ENCODE results near the gene SLC9A9. TPM values are rescaled to one million over a fixed set of nuclear protein-coding genes. Genes with fewer than 3 reads are reported as not detected.

Gene SLC9A9
- total and polyA plus RNA-seq, 7 experiments from 2014 or later: 9.3 to 23.1 (median 16.6) TPM

DNA sequence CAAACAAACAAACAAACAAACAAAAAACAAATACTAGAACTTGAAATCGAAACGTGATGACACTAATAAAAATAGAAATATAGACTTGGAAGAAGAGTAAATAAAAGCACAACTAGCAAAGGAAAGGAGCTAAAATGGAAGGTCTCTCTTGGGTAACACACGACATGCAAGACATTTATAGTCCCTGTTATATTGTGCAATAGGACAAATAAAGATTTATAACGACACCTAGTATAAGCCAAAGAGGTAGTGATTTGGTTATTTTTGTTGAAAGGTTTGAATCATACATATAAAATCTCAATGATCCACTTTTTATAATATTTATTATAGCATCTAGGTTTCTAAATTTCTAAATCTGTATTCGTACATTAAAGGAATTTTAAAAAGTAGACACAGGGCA, 379.1 kb downstream of the SLC9A9 start:
- H3K36me3 Mint-ChIP-seq: peaks cover 4 to 37% (median 29%) of the 10 kb centered on the region in 5 donors
- Histone ChIP-seq H3K27ac (ENCODE audit: low read depth, low read length) (no peak overlapping the region), H3K9me3 (ENCODE audit: control insufficient read depth in 2 of 3, low read length in 3 of 3) (no peaks in the 10 kb centered on the region), H3K4me1 (ENCODE audit: control insufficient read depth in 2 of 2, insufficient read depth in 2 of 2, low read length in 2 of 2) (no peaks in the 10 kb centered on the region), H3K36me3 (ENCODE audit: control insufficient read depth in 2 of 3, insufficient read depth in 3 of 3, low read length in 3 of 3) (no peaks in the 10 kb centered on the region), H3K27me3 (ENCODE audit: control insufficient read depth in 2 of 2, insufficient read depth in 2 of 2, low read length in 2 of 2) (no peaks in the 10 kb centered on the region), H3K4me3 (ENCODE audit: low read length) (no peak overlapping the region)
- peaks cover 0 to 9% (median 0%) of the 10 kb centered on the region in 7 donors for H3K4me1 Mint-ChIP-seq
- no peak for ATAC-seq
- DNase-seq: no peak
- H3K27me3 Mint-ChIP-seq: no peaks in the 10 kb centered on the region
- ChIA-PET POLR2A (no interaction called here), CTCF (no interaction called here)
- intact Hi-C loops (cut with micrococcal nuclease): no loop called here
- no peak overlapping the region for H3K27ac Mint-ChIP-seq
- no peak overlapping the region for H3K4me3 Mint-ChIP-seq
- H3K9me3 Mint-ChIP-seq: no peaks in the 10 kb centered on the region

DNA sequence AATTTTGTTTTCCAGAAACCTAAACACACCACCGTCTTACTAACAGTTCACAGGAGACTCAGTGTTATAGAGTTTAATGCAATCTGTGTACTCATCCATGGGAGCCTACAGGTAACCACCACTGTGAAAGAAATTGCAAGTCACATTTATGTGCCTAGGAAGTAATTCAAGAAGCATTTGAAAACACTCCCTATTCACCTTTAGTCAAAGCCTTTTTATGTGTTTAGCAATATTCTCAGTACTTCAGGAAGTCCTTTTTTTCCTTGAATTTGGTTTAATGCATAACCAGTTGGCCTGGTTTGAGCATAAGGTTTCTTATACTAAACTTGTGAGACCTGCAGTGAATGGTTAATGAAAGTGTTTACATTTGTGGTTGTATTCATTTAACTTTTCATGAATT, 382.6 kb downstream of the SLC9A9 start:
- H3K27ac Mint-ChIP-seq: no peak overlapping the region
- no peak overlapping the region for H3K27ac ChIP-seq (ENCODE audit: low read depth, low read length)
- intact Hi-C loops (cut with micrococcal nuclease): no loop called here
- peaks cover 4 to 52% (median 43%) of the 10 kb centered on the region in 5 donors for H3K36me3 Mint-ChIP-seq
- POLR2A ChIA-PET: no interaction called here
- H3K27me3 Mint-ChIP-seq: no peaks in the 10 kb centered on the region
- CTCF ChIA-PET: no interaction called here
- no peak overlapping the region for H3K4me3 ChIP-seq (ENCODE audit: low read length)
- H3K27me3 ChIP-seq (ENCODE audit: control insufficient read depth in 2 of 2, insufficient read depth in 2 of 2, low read length in 2 of 2): no peaks in the 10 kb centered on the region
- DNase-seq (no peak), ATAC-seq (no peak)
- no peaks in the 10 kb centered on the region for H3K36me3 ChIP-seq (ENCODE audit: control insufficient read depth in 2 of 3, insufficient read depth in 3 of 3, low read length in 3 of 3)
- no peaks in the 10 kb centered on the region for H3K9me3 ChIP-seq (ENCODE audit: control insufficient read depth in 2 of 3, low read length in 3 of 3)
- H3K4me1 ChIP-seq (ENCODE audit: control insufficient read depth in 2 of 2, insufficient read depth in 2 of 2, low read length in 2 of 2): no peaks in the 10 kb centered on the region
- H3K4me1 Mint-ChIP-seq: peaks cover 0 to 2% (median 0%) of the 10 kb centered on the region in 7 donors
- no peaks in the 10 kb centered on the region for H3K9me3 Mint-ChIP-seq
- H3K4me3 Mint-ChIP-seq: no peak overlapping the region

DNA sequence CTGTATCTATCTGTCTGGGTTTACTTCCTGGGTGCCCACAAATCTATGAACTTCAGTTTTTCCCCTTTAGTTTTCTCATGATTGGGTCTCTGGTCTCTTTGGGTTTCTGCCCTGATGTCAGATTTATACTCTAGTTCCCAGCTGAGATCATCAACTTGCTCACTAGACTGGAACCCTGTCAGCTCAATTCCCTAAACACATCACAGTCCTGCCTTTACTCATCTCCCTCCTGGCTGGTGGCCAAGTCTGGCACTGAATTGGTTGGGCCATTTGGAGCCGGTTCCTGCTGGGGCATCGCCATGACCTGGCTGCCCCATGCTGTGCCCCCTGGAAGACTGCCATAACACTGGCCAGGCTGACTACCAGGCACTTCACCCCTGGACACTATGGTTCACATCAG, 383.4 kb downstream of the SLC9A9 start:
- ChIA-PET CTCF (no interaction called here), POLR2A (no interaction called here)
- Histone ChIP-seq H3K4me3 (ENCODE audit: low read length) (no peak overlapping the region), H3K4me1 (ENCODE audit: control insufficient read depth in 2 of 2, insufficient read depth in 2 of 2, low read length in 2 of 2) (no peaks in the 10 kb centered on the region), H3K27ac (ENCODE audit: low read depth, low read length) (no peak overlapping the region), H3K36me3 (ENCODE audit: control insufficient read depth in 2 of 3, insufficient read depth in 3 of 3, low read length in 3 of 3) (no peaks in the 10 kb centered on the region), H3K27me3 (ENCODE audit: control insufficient read depth in 2 of 2, insufficient read depth in 2 of 2, low read length in 2 of 2) (no peaks in the 10 kb centered on the region), H3K9me3 (ENCODE audit: control insufficient read depth in 2 of 3, low read length in 3 of 3) (no peaks in the 10 kb centered on the region)
- intact Hi-C loops (cut with micrococcal nuclease): no loop called here
- ATAC-seq (no peak), DNase-seq (no peak)
- H3K36me3 Mint-ChIP-seq: peaks cover 4 to 58% (median 50%) of the 10 kb centered on the region in 5 donors
- H3K9me3 Mint-ChIP-seq: peaks cover 0 to 6% (median 0%) of the 10 kb centered on the region in 11 donors
- H3K4me1 Mint-ChIP-seq: peaks cover 0 to 2% (median 0%) of the 10 kb centered on the region in 7 donors
- H3K27me3 Mint-ChIP-seq: no peaks in the 10 kb centered on the region
- no peak overlapping the region for H3K4me3 Mint-ChIP-seq
- H3K27ac Mint-ChIP-seq: no peak overlapping the region

DNA sequence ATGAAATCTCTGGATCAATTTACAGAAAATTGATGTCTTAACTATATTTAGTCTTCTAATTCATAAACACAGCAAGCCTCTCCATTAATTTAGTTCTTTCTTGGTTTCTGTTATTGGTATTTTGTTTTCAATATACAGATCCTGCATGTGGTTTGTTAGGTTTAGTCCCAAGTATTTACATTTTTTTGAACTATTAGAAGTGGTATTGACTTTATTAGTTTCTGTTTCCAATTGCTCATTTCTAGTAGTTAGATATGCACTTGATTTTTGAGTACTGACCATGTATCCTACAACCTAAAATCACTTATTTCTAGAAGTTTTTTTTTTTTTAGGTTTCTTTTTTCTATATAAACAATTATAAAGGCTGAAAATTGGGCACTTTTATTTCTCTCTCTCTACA, 392.8 kb downstream of the SLC9A9 start:
- H3K36me3 Mint-ChIP-seq: peaks cover 0 to 32% (median 23%) of the 10 kb centered on the region in 5 donors
- ATAC-seq (no peak), DNase-seq (no peak)
- H3K27me3 ChIP-seq (ENCODE audit: control insufficient read depth in 2 of 2, insufficient read depth in 2 of 2, low read length in 2 of 2): no peaks in the 10 kb centered on the region
- intact Hi-C loops (cut with micrococcal nuclease): loop anchor here in 1 of 2 donors (10.0 kb wide), 1 partner anchor 411 kb away; no protein-coding TSS in a partner anchor
- H3K27ac Mint-ChIP-seq: no peak overlapping the region
- no peak overlapping the region for H3K27ac ChIP-seq (ENCODE audit: low read depth, low read length)
- no peak overlapping the region for H3K4me3 Mint-ChIP-seq
- H3K27me3 Mint-ChIP-seq: no peaks in the 10 kb centered on the region
- no peaks in the 10 kb centered on the region for H3K4me1 ChIP-seq (ENCODE audit: control insufficient read depth in 2 of 2, insufficient read depth in 2 of 2, low read length in 2 of 2)
- ChIA-PET POLR2A (no interaction called here), CTCF (no interaction called here)
- H3K4me3 ChIP-seq (ENCODE audit: low read length): no peak overlapping the region
- peaks cover 0 to 2% (median 0%) of the 10 kb centered on the region in 7 donors for H3K4me1 Mint-ChIP-seq
- no peaks in the 10 kb centered on the region for H3K36me3 ChIP-seq (ENCODE audit: control insufficient read depth in 2 of 3, insufficient read depth in 3 of 3, low read length in 3 of 3)
- H3K9me3 ChIP-seq (ENCODE audit: control insufficient read depth in 2 of 3, low read length in 3 of 3): no peaks in the 10 kb centered on the region
- peaks cover 0 to 23% (median 3%) of the 10 kb centered on the region in 11 donors for H3K9me3 Mint-ChIP-seq

DNA sequence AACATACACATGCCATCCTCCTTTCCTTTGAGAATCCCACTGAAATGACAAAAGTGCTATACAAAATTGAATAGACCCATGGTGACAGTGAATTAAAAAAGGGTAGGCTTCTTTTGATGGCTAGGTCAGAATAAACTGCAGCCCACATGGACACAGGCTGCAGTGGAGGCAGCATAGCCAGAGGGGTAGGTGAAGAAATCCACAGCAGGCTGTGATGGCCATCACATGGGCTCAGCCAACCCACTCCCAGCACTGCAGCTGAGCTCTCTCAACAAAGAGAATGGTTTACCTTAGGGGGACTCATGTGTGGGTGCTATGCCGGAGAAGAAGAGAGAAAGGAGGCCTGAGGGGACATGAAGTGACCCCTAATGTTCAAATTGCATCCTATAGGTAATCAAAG, 397.6 kb downstream of the SLC9A9 start:
- Histone ChIP-seq H3K4me3 (ENCODE audit: low read length) (no peak overlapping the region), H3K4me1 (ENCODE audit: control insufficient read depth in 2 of 2, insufficient read depth in 2 of 2, low read length in 2 of 2) (no peaks in the 10 kb centered on the region), H3K36me3 (ENCODE audit: control insufficient read depth in 2 of 3, insufficient read depth in 3 of 3, low read length in 3 of 3) (no peaks in the 10 kb centered on the region), H3K27me3 (ENCODE audit: control insufficient read depth in 2 of 2, insufficient read depth in 2 of 2, low read length in 2 of 2) (no peaks in the 10 kb centered on the region), H3K27ac (ENCODE audit: low read depth, low read length) (no peak overlapping the region), H3K9me3 (ENCODE audit: control insufficient read depth in 2 of 3, low read length in 3 of 3) (no peaks in the 10 kb centered on the region)
- POLR2A ChIA-PET: interaction anchor here (0.7 kb wide), 1 partner anchor 10 kb away, joined by 3 read pairs; no protein-coding TSS in a partner anchor
- Mint-ChIP-seq H3K9me3 (no peaks in the 10 kb centered on the region), H3K4me3 (no peak overlapping the region), H3K4me1 (peaks cover 0 to 2% (median 0%) of the 10 kb centered on the region in 7 donors), H3K27ac (no peak overlapping the region), H3K27me3 (no peaks in the 10 kb centered on the region), H3K36me3 (peaks cover 0 to 17% (median 8%) of the 10 kb centered on the region in 5 donors)
- intact Hi-C loops (cut with micrococcal nuclease): loop anchor here in 1 of 2 donors (10.0 kb wide), 1 partner anchor 406 kb away; no protein-coding TSS in a partner anchor
- DNase-seq: no peak
- no peak for ATAC-seq
- CTCF ChIA-PET: no interaction called here

DNA sequence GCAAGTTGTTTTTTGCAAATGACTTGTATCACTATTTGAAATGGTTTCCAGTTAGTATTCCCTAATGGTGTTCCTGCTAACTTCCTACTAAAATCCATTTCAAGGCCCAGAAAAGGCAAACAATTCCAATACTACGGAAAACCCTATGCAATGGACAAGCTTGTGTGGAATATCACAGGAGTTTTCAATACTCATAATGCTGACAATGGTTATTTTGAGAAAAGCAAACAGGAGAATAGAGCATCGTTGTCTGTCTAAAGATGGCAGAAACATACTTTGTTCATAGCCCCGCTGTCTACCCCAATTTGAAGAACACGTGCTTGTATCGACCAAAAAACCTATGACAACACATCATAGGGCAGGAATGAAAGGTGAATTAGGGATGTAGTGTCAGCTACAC, 400.8 kb downstream of the SLC9A9 start:
- Histone ChIP-seq H3K36me3 (ENCODE audit: control insufficient read depth in 2 of 3, insufficient read depth in 3 of 3, low read length in 3 of 3) (no peaks in the 10 kb centered on the region), H3K27ac (ENCODE audit: low read depth, low read length) (no peak overlapping the region), H3K27me3 (ENCODE audit: control insufficient read depth in 2 of 2, insufficient read depth in 2 of 2, low read length in 2 of 2) (no peaks in the 10 kb centered on the region), H3K4me1 (ENCODE audit: control insufficient read depth in 2 of 2, insufficient read depth in 2 of 2, low read length in 2 of 2) (peaks cover 7 to 18% of the 10 kb centered on the region in 2 donors), H3K4me3 (ENCODE audit: low read length) (no peak overlapping the region), H3K9me3 (ENCODE audit: control insufficient read depth in 2 of 3, low read length in 3 of 3) (no peaks in the 10 kb centered on the region)
- intact Hi-C loops (cut with micrococcal nuclease): loop anchor here in 1 of 2 donors (10.0 kb wide), 1 partner anchor 323 kb away; no protein-coding TSS in a partner anchor
- Mint-ChIP-seq H3K4me3 (no peak overlapping the region), H3K9me3 (peaks cover 0 to 2% (median 0%) of the 10 kb centered on the region in 11 donors), H3K4me1 (peaks cover 21 to 27% (median 26%) of the 10 kb centered on the region in 7 donors), H3K27me3 (no peaks in the 10 kb centered on the region), H3K36me3 (peaks cover 0 to 22% (median 8%) of the 10 kb centered on the region in 5 donors), H3K27ac (no peak overlapping the region)
- ChIA-PET POLR2A (no interaction called here), CTCF (no interaction called here)
- ATAC-seq (no peak), DNase-seq (no peak)

DNA sequence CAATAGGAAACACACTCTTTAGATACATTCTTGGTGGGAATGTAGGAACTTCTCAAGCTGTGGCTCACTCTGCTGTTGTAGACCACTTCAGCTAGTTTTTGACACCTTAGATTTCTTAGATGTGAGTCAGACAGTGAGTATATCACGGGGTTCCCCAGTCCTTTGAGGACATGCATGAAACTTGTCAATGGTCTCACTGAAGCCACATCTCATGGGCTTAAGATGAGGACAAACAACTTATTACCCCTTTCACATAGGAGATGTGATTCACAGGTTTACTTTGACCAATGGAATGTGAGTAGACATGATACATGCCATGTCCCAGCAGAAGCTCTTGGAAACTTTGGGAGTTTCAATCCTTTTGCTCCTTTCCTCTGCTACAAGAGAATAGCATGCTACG, 403.1 kb downstream of the SLC9A9 start:
- intact Hi-C loops (cut with micrococcal nuclease): loop anchor here in 1 of 2 donors (10.0 kb wide), 1 partner anchor 320 kb away; no protein-coding TSS in a partner anchor
- CTCF ChIA-PET: no interaction called here
- Mint-ChIP-seq H3K9me3 (peaks cover 0 to 2% (median 0%) of the 10 kb centered on the region in 11 donors), H3K4me1 (peaks cover 19 to 27% (median 27%) of the 10 kb centered on the region in 7 donors), H3K36me3 (peaks cover 0 to 22% (median 9%) of the 10 kb centered on the region in 5 donors), H3K27ac (peak overlapping the region in 2 of 9 donors; percentile 46 to 51), H3K4me3 (peak overlapping the region in 4 of 10 donors; percentile 2 to 51 (median 16)), H3K27me3 (no peaks in the 10 kb centered on the region)
- DNase-seq (no peak), ATAC-seq (peak; percentile 46)
- no peaks in the 10 kb centered on the region for H3K27me3 ChIP-seq (ENCODE audit: control insufficient read depth in 2 of 2, insufficient read depth in 2 of 2, low read length in 2 of 2)
- no peaks in the 10 kb centered on the region for H3K9me3 ChIP-seq (ENCODE audit: control insufficient read depth in 2 of 3, low read length in 3 of 3)
- H3K4me3 ChIP-seq (ENCODE audit: low read length): no peak overlapping the region
- H3K4me1 ChIP-seq (ENCODE audit: control insufficient read depth in 2 of 2, insufficient read depth in 2 of 2, low read length in 2 of 2): peaks cover 7 to 18% of the 10 kb centered on the region in 2 donors
- no peaks in the 10 kb centered on the region for H3K36me3 ChIP-seq (ENCODE audit: control insufficient read depth in 2 of 3, insufficient read depth in 3 of 3, low read length in 3 of 3)
- POLR2A ChIA-PET: no interaction called here
- no peak overlapping the region for H3K27ac ChIP-seq (ENCODE audit: low read depth, low read length)
